Measurements from ENCODE around the gene CACNA1E. TPM values are rescaled to one million over a fixed set of nuclear protein-coding genes. Genes with fewer than 3 reads are reported as not detected.

The CACNA1E gene
- total RNA-seq, 1 experiment from 2014 or later: 0.45 TPM

DNA sequence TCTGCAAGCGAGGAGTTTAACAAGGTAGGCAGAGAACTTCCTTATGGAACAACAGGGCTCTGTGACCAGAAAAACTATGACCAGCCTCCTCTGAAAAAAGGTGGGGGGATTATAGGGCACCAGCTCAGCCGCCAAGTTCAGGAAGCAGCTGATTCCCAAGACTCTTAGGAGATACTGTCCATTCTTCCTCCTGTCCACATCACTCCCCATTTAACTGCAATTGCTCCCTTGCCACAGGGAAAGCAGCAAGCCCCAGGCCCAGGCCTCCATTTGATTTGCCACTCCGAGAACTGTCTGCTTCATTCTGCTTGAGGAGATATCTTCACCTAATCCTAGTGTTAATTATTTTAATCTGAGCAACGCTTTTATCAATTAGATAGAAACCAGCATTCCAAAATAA, 323.9 kb downstream of the CACNA1E start:
- H3K9me3 ChIP-seq: no peaks in the 10 kb centered on the region
- H3K36me3 ChIP-seq (ENCODE audit: control insufficient read depth, insufficient read depth, low read length): no peaks in the 10 kb centered on the region
- H3K4me1 ChIP-seq: no peaks in the 10 kb centered on the region
- H3K27me3 ChIP-seq (replicated peaks; ENCODE audit: control insufficient read depth, insufficient read depth, low read length): no peaks in the 10 kb centered on the region
- ChIA-PET POLR2A (no interaction called here), CTCF (no interaction called here)
- DNase-seq: no peak
- no peak overlapping the region for H3K4me3 ChIP-seq (ENCODE audit: low read depth, low read length)
- no peak overlapping the region for H3K4me3 Mint-ChIP-seq (ENCODE audit: unreplicated experiment)
- intact Hi-C loops (cut with micrococcal nuclease; ENCODE audit: unreplicated experiment): no loop called here
- no TSS peak for BruUV-seq (replicated peaks)
- H3K9me3 Mint-ChIP-seq (ENCODE audit: unreplicated experiment): no peaks in the 10 kb centered on the region
- H3K27ac Mint-ChIP-seq (ENCODE audit: unreplicated experiment): no peak overlapping the region
- H3K27me3 Mint-ChIP-seq (ENCODE audit: insufficient read depth, unreplicated experiment): peaks cover 32% of the 10 kb centered on the region
- H3K4me1 Mint-ChIP-seq (ENCODE audit: low read depth, unreplicated experiment): no peaks in the 10 kb centered on the region
- TF ChIP-seq, protein P1, sequence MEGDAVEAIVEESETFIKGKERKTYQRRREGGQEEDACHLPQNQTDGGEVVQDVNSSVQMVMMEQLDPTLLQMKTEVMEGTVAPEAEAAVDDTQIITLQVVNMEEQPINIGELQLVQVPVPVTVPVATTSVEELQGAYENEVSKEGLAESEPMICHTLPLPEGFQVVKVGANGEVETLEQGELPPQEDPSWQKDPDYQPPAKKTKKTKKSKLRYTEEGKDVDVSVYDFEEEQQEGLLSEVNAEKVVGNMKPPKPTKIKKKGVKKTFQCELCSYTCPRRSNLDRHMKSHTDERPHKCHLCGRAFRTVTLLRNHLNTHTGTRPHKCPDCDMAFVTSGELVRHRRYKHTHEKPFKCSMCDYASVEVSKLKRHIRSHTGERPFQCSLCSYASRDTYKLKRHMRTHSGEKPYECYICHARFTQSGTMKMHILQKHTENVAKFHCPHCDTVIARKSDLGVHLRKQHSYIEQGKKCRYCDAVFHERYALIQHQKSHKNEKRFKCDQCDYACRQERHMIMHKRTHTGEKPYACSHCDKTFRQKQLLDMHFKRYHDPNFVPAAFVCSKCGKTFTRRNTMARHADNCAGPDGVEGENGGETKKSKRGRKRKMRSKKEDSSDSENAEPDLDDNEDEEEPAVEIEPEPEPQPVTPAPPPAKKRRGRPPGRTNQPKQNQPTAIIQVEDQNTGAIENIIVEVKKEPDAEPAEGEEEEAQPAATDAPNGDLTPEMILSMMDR (IDR thresholded peaks at IDR 0.05; ENCODE audit: insufficient read depth in 1 of 2, low read depth in 1 of 2, low read length in 1 of 2, severe bottlenecking in 1 of 2, unreplicated experiment in 1 of 2): no peak
- H3K36me3 Mint-ChIP-seq (ENCODE audit: insufficient read depth, unreplicated experiment): no peaks in the 10 kb centered on the region

DNA sequence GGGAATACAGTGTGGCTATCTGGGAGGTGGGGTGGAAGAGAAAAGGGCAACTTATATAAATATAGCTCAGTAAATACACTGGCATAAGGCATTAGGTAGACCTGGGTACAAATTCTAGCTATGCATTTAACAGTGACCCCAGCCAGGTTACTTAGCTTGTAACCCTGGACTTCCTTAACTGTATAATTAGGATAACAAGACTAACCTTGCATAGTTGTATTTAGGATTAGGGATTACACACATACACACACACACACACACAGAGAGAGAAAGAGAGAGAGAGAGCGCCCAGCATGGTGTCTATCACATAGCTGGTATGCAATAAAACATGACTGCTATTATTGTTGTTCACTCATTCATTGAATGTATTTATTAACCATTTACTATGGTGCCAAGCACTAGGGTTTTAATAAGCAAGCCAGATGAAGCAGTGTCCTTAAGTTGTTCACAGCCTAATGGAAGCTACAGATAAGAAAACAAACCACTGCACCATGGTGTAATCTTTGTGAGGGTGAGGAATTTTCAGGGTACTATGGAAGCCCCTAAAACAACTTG, 326.8 kb downstream of the CACNA1E start:
- no peak overlapping the region for H3K4me3 Mint-ChIP-seq (ENCODE audit: unreplicated experiment)
- ChIA-PET POLR2A (interaction anchor here (0.6 kb wide), 1 partner anchor 81 kb away, joined by 3 read pairs; no protein-coding TSS in a partner anchor), CTCF (no interaction called here)
- BruUV-seq (replicated peaks): no TSS peak
- no peaks in the 10 kb centered on the region for H3K9me3 Mint-ChIP-seq (ENCODE audit: unreplicated experiment)
- TF ChIP-seq, protein P1 (IDR thresholded peaks at IDR 0.05; ENCODE audit: insufficient read depth in 1 of 2, low read depth in 1 of 2, low read length in 1 of 2, severe bottlenecking in 1 of 2, unreplicated experiment in 1 of 2): no peak
- intact Hi-C loops (cut with micrococcal nuclease; ENCODE audit: unreplicated experiment): no loop called here
- H3K27me3 ChIP-seq (replicated peaks; ENCODE audit: control insufficient read depth, insufficient read depth, low read length): no peaks in the 10 kb centered on the region
- H3K4me1 Mint-ChIP-seq (ENCODE audit: low read depth, unreplicated experiment): no peaks in the 10 kb centered on the region
- DNase-seq: no peak
- H3K27ac Mint-ChIP-seq (ENCODE audit: unreplicated experiment): no peak overlapping the region
- H3K4me1 ChIP-seq: no peaks in the 10 kb centered on the region
- H3K36me3 ChIP-seq (ENCODE audit: control insufficient read depth, insufficient read depth, low read length): no peaks in the 10 kb centered on the region
- H3K36me3 Mint-ChIP-seq (ENCODE audit: insufficient read depth, unreplicated experiment): no peaks in the 10 kb centered on the region
- no peak overlapping the region for H3K4me3 ChIP-seq (ENCODE audit: low read depth, low read length)
- peaks cover 29% of the 10 kb centered on the region for H3K27me3 Mint-ChIP-seq (ENCODE audit: insufficient read depth, unreplicated experiment)
- H3K9me3 ChIP-seq: no peaks in the 10 kb centered on the region

DNA sequence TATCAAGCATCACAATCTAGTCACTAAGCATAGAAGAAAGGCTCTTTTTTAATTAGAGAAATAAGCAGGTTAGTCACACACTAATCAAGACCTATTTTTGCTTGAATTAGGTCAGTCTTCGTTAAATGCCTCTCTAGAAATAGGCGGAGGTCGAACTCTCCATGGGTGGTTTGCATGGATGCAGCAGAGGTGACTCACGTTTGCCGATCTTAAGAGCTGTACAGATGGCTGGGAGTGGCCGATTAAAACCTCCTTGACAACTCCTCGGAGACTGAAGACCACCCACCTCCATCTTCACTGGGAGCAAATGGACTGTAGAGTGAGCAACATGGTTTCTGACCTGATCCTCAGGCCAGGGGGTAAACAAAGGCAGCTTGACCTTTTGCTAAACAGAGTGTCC, 328.9 kb downstream of the CACNA1E start:
- H3K36me3 ChIP-seq (ENCODE audit: control insufficient read depth, insufficient read depth, low read length): no peaks in the 10 kb centered on the region
- H3K4me1 Mint-ChIP-seq (ENCODE audit: low read depth, unreplicated experiment): peaks cover 2% of the 10 kb centered on the region
- CTCF ChIA-PET: no interaction called here
- peaks cover 19% of the 10 kb centered on the region for H3K27me3 Mint-ChIP-seq (ENCODE audit: insufficient read depth, unreplicated experiment)
- H3K9me3 Mint-ChIP-seq (ENCODE audit: unreplicated experiment): no peaks in the 10 kb centered on the region
- no peak overlapping the region for H3K4me3 ChIP-seq (ENCODE audit: low read depth, low read length)
- H3K4me3 Mint-ChIP-seq (ENCODE audit: unreplicated experiment): no peak overlapping the region
- no peaks in the 10 kb centered on the region for H3K9me3 ChIP-seq
- no TSS peak for BruUV-seq (replicated peaks)
- no peaks in the 10 kb centered on the region for H3K27me3 ChIP-seq (replicated peaks; ENCODE audit: control insufficient read depth, insufficient read depth, low read length)
- no peaks in the 10 kb centered on the region for H3K36me3 Mint-ChIP-seq (ENCODE audit: insufficient read depth, unreplicated experiment)
- DNase-seq: no peak
- no peaks in the 10 kb centered on the region for H3K4me1 ChIP-seq
- TF ChIP-seq, protein P1 (IDR thresholded peaks at IDR 0.05; ENCODE audit: insufficient read depth in 1 of 2, low read depth in 1 of 2, low read length in 1 of 2, severe bottlenecking in 1 of 2, unreplicated experiment in 1 of 2): no peak
- H3K27ac Mint-ChIP-seq (ENCODE audit: unreplicated experiment): no peak overlapping the region
- intact Hi-C loops (cut with micrococcal nuclease; ENCODE audit: unreplicated experiment): no loop called here
- POLR2A ChIA-PET: no interaction called here
